22Rv1 (cell line): Measurements from ENCODE around the gene MPL.

Source experiments
- H3K27ac ChIP-seq: fragments of 450-650 bp; 2 replicates; pipeline ENCODE4 v1.5.1; 2017
- ZFX ChIP-seq: fragments of 450-650 bp; IDR thresholded peaks from 2 replicates; pipeline ENCODE4 v1.6.1; 2017; ENCODE audit warnings: antibody characterized with exemption, borderline replicate concordance
- TF ChIP-seq, protein P1 (sequence below): fragments of 450-650 bp; IDR thresholded peaks from 2 replicates; pipeline ENCODE4 v1.5.1; 2017; ENCODE audit warnings: mild to moderate bottlenecking

Gene MPL

GRCh38 chr1:43307458-43308158 lies 30.0 kb upstream of the MPL start:
- H3K27ac ChIP-seq, result no peak overlapping the region
- TF ChIP-seq ZFX, result no peak
- TF ChIP-seq, protein P1, sequence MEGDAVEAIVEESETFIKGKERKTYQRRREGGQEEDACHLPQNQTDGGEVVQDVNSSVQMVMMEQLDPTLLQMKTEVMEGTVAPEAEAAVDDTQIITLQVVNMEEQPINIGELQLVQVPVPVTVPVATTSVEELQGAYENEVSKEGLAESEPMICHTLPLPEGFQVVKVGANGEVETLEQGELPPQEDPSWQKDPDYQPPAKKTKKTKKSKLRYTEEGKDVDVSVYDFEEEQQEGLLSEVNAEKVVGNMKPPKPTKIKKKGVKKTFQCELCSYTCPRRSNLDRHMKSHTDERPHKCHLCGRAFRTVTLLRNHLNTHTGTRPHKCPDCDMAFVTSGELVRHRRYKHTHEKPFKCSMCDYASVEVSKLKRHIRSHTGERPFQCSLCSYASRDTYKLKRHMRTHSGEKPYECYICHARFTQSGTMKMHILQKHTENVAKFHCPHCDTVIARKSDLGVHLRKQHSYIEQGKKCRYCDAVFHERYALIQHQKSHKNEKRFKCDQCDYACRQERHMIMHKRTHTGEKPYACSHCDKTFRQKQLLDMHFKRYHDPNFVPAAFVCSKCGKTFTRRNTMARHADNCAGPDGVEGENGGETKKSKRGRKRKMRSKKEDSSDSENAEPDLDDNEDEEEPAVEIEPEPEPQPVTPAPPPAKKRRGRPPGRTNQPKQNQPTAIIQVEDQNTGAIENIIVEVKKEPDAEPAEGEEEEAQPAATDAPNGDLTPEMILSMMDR, result no peak

GRCh38 chr1:43308635-43309404 lies 28.8 kb upstream of the MPL start:
- TF ChIP-seq, protein P1, result no peak
- TF ChIP-seq ZFX, result no peak
- H3K27ac ChIP-seq, result no peak overlapping the region

DNA sequence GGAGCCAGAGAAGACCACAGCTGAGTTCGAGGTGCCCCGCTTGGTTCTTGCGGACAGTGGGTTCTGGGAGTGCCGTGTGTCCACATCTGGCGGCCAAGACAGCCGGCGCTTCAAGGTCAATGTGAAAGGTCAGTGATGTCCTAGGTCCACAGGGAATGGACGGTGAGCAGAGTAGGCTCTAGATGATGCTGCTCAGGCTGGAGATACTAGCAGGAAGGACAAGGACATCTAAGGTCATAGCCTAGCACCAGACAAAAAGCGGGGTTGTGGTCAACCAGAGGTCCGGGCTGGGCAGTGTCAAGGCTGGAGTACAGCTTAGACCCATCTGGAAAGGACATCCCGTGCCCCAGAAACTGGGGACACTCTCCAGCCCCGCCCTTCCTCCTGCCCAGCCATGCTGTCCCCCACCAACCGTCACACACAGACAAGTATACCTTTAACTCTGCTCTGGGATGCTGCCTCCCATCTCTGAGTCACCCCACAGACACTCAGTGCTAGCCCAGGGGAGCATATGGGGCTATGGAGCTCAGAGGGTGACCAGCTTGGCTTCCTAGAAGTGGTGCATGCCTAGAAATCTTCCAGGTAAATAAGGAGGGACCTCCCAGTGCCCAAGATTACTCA lies 28.1 kb upstream of the MPL start:
- H3K27ac ChIP-seq, result no peak overlapping the region
- TF ChIP-seq, protein P1, result no peak
- no peak for TF ChIP-seq ZFX

- no peak overlapping the region for H3K27ac ChIP-seq
These were observed 26.1 kb upstream of the MPL start for GRCh38 chr1:43311521-43311920.

DNA sequence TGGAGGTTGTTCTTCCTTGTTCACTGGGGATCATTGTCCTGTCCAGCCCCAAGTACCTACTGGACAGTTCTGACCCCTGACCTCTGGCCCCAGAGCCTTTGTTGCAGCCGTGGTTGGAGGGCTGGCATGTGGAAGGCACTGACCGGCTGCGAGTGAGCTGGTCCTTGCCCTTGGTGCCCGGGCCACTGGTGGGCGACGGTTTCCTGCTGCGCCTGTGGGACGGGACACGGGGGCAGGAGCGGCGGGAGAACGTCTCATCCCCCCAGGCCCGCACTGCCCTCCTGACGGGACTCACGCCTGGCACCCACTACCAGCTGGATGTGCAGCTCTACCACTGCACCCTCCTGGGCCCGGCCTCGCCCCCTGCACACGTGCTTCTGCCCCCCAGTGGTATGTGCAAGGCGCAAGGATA lies 25.4 kb upstream of the MPL start:
- no peak overlapping the region for H3K27ac ChIP-seq
- TF ChIP-seq, protein P1, result no peak
- no peak for TF ChIP-seq ZFX

More at GRCh38 chr1:43311521-43311920, 26.1 kb upstream of the MPL start:
- TF ChIP-seq, protein P1, result no peak
- no peak for TF ChIP-seq ZFX

DNA sequence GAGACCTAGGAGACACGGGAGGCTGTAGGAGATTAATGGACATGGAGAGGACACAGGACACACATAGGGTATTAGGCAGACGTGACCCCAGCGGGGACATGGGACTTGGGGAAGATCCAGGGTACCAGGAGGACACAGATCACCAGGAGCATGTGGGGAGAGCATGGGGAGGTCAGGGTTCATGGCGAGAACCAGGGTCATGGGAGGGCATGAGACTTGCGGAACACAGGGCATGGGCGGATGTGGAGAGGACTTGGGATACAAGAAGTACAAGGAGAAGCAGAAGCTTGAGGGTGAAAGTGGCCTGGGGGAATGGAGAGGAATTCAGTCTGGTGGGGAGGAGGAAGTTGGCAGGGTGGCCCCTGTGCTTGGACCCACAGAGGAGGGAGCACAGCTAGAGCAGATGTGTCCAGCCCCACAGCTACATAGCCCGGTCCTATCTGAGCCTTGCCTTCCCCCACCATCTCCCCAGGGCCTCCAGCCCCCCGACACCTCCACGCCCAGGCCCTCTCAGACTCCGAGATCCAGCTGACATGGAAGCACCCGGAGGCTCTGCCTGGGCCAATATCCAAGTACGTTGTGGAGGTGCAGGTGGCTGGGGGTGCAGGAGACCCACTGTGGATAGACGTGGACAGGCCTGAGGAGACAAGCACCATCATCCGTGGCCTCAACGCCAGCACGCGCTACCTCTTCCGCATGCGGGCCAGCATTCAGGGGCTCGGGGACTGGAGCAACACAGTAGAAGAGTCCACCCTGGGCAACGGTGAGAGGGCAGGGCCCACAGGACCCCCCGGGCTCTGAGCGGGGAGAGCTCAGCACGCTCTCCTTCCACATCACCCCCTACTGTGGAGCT lies 24.7 kb upstream of the MPL start:
- H3K27ac ChIP-seq, result no peak overlapping the region
- TF ChIP-seq, protein P1, result no peak
- no peak for TF ChIP-seq ZFX
